GM18907 (cell line): ENCODE measurements around the gene RNF187.
A peak's percentile ranks its signal among the peaks of the same experiment; 100 is the strongest.

Experiments used
- ATAC-seq: cut with Tn5 transposase; IDR thresholded peaks from one replicate; pipeline ENCODE4 v1.9.1; 2021; ENCODE audit warnings: mild to moderate bottlenecking, moderate library complexity; ENCODE audit not compliant: unreplicated experiment

The RNF187 gene

GRCh38 chr1:228487336-228488124 lies at the start of gene RNF187:
Gene RNF187, plus strand, starts transcription at chr1:228487382.
- ATAC-seq, result peak; percentile 70

GRCh38 chr1:228437424-228437962 lies 49.7 kb upstream of the RNF187 start:
- ATAC-seq, result no peak

- ATAC-seq, result no peak
These were observed 48.9 kb upstream of the RNF187 start for GRCh38 chr1:228438266-228438665.

- no peak for ATAC-seq
These were observed 46.3 kb upstream of the RNF187 start for GRCh38 chr1:228440761-228441500.

GRCh38 chr1:228443395-228443794 lies 43.8 kb upstream of the RNF187 start:
- no peak for ATAC-seq

- ATAC-seq, result no peak
These were observed 41.7 kb upstream of the RNF187 start for GRCh38 chr1:228445490-228445842.

- peak; percentile 67 for ATAC-seq
These were observed 41.1 kb upstream of the RNF187 start for GRCh38 chr1:228445843-228446650.

- no peak for ATAC-seq
These were observed 40.3 kb upstream of the RNF187 start for GRCh38 chr1:228446852-228447251.

GRCh38 chr1:228448372-228448771 lies 38.8 kb upstream of the RNF187 start:
- ATAC-seq, result no peak

GRCh38 chr1:228450200-228450599 lies 37.0 kb upstream of the RNF187 start:
- ATAC-seq, result no peak

- ATAC-seq, result no peak
These were observed 34.8 kb upstream of the RNF187 start for GRCh38 chr1:228452194-228453021.

GRCh38 chr1:228453022-228453560 lies 34.1 kb upstream of the RNF187 start:
- ATAC-seq, result no peak

- no peak for ATAC-seq
These were observed 33.6 kb upstream of the RNF187 start for GRCh38 chr1:228453614-228454013.

- ATAC-seq, result no peak
These were observed 32.9 kb upstream of the RNF187 start for GRCh38 chr1:228454238-228454637.

GRCh38 chr1:228455715-228456114 lies 31.5 kb upstream of the RNF187 start:
- ATAC-seq, result no peak

- ATAC-seq, result no peak
These were observed 30.7 kb upstream of the RNF187 start for GRCh38 chr1:228456252-228457016.

GRCh38 chr1:228457017-228457395 lies 30.2 kb upstream of the RNF187 start:
- peak; percentile 12 for ATAC-seq

- ATAC-seq, result peak; percentile 90
These were observed 29.6 kb upstream of the RNF187 start for GRCh38 chr1:228457396-228458176.
